Measurements from ENCODE around the gene LPP. TPM values are rescaled to one million over a fixed set of nuclear protein-coding genes. Genes with fewer than 3 reads are reported as not detected.
A peak's percentile ranks its signal among the peaks of the same experiment; 100 is the strongest.

The LPP gene
- polyA plus RNA-seq, 3 donors = 14.1 to 23.2 (median 15.3) TPM

- DNase-seq = peak in 1 of 3 donors; percentile 13
- no peaks in the 10 kb centered on the region for H4K20me1 ChIP-seq (ENCODE audit: insufficient read depth, low read length)
- no peaks in the 10 kb centered on the region for H3K36me3 ChIP-seq (replicated peaks in 1 of 2; ENCODE audit: control insufficient read depth in 1 of 2, insufficient read depth in 2 of 2, low read length in 2 of 2)
- TF ChIP-seq, protein P1, sequence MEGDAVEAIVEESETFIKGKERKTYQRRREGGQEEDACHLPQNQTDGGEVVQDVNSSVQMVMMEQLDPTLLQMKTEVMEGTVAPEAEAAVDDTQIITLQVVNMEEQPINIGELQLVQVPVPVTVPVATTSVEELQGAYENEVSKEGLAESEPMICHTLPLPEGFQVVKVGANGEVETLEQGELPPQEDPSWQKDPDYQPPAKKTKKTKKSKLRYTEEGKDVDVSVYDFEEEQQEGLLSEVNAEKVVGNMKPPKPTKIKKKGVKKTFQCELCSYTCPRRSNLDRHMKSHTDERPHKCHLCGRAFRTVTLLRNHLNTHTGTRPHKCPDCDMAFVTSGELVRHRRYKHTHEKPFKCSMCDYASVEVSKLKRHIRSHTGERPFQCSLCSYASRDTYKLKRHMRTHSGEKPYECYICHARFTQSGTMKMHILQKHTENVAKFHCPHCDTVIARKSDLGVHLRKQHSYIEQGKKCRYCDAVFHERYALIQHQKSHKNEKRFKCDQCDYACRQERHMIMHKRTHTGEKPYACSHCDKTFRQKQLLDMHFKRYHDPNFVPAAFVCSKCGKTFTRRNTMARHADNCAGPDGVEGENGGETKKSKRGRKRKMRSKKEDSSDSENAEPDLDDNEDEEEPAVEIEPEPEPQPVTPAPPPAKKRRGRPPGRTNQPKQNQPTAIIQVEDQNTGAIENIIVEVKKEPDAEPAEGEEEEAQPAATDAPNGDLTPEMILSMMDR (IDR thresholded peaks at IDR 0.05) = no peak
- H2AFZ ChIP-seq (ENCODE audit: insufficient read depth, low read depth, low read length, poor library complexity, severe bottlenecking) = no peak overlapping the region
- no peak overlapping the region for H3K4me3 ChIP-seq (replicated peaks in 1 of 3; ENCODE audit: low read depth in 2 of 3, low read length in 3 of 3)
- H3K27me3 ChIP-seq (ENCODE audit: control insufficient read depth in 2 of 2, insufficient read depth in 2 of 2, low read length in 2 of 2) = no peaks in the 10 kb centered on the region
- no CpG with 5 or more reads among the region's 1 CpG for WGBS (ENCODE audit: insufficient coverage)
- H3K4me1 Mint-ChIP-seq = peaks cover 59% of the 10 kb centered on the region
- no peaks in the 10 kb centered on the region for H3K79me2 ChIP-seq (ENCODE audit: insufficient read depth, low read length)
- H3K9ac ChIP-seq (ENCODE audit: insufficient read depth, low read length, poor library complexity, severe bottlenecking) = no peak overlapping the region
- peaks cover 0 to 3% (median 0%) of the 10 kb centered on the region in 3 donors for H3K27me3 Mint-ChIP-seq (ENCODE audit: low read depth in 3 of 3)
- intact Hi-C loops (cut with micrococcal nuclease) = loop anchor here (10.0 kb wide), 1 partner anchor 1092 kb away; no protein-coding TSS in a partner anchor
- peaks cover 42 to 52% of the 10 kb centered on the region in 2 donors for H3K4me1 ChIP-seq (ENCODE audit: control insufficient read depth in 1 of 2, insufficient read depth in 2 of 2, low read length in 2 of 2)
- no peaks in the 10 kb centered on the region for H3K9me3 ChIP-seq (replicated peaks in 1 of 2; ENCODE audit: control insufficient read depth in 1 of 2, insufficient read depth in 1 of 2, low read length in 2 of 2)
- no peak overlapping the region for H3K4me3 Mint-ChIP-seq
- H3K36me3 Mint-ChIP-seq = peaks cover 0 to under 1% of the 10 kb centered on the region in 2 donors
- H3K4me2 ChIP-seq (replicated peaks; ENCODE audit: extremely low read depth, low read length, poor library complexity, severe bottlenecking) = no peak overlapping the region
- peaks cover 0 to 1% (median 0%) of the 10 kb centered on the region in 7 donors for H3K9me3 Mint-ChIP-seq
- H3K27ac ChIP-seq (ENCODE audit: low read depth in 1 of 2, low read length in 2 of 2) = no peak overlapping the region
- H3K27ac Mint-ChIP-seq = peak overlapping the region in 1 of 7 donors; percentile 56
These were observed 673.1 kb downstream of the LPP start for GRCh38 chr3:188827103-188827502.

DNA sequence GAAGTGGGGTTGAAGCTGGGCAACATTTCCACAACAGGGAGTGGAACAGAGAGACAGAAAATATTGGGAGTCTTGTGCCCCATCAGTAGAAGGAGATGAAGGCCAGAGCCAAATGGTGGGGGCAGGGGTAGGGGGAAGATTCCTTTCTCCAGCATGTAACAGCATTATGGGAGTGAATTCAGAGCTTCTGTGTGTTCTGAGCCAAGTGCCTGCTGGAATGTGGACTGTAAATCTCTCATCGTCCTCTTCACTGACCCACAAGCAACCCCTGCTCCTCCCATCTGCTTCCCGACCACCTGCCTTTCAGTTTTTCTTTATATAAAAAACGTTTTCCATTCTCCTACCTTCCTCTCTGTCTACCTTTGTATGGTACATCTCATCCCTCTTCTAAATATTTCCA lies 673.6 kb downstream of the LPP start:
- no peak for DNase-seq
- peaks cover 54% of the 10 kb centered on the region for H3K4me1 Mint-ChIP-seq
- peak overlapping the region in 2 of 7 donors; percentile 44 to 56 for H3K27ac Mint-ChIP-seq
- H3K36me3 Mint-ChIP-seq = peaks cover 0 to 2% of the 10 kb centered on the region in 2 donors
- Histone ChIP-seq H3K36me3 (replicated peaks in 1 of 2; ENCODE audit: control insufficient read depth in 1 of 2, insufficient read depth in 2 of 2, low read length in 2 of 2) (no peaks in the 10 kb centered on the region), H3K9ac (ENCODE audit: insufficient read depth, low read length, poor library complexity, severe bottlenecking) (no peak overlapping the region), H3K27ac (ENCODE audit: low read depth in 1 of 2, low read length in 2 of 2) (no peak overlapping the region), H3K9me3 (replicated peaks in 1 of 2; ENCODE audit: control insufficient read depth in 1 of 2, insufficient read depth in 1 of 2, low read length in 2 of 2) (no peaks in the 10 kb centered on the region), H2AFZ (ENCODE audit: insufficient read depth, low read depth, low read length, poor library complexity, severe bottlenecking) (no peak overlapping the region), H3K4me3 (replicated peaks in 1 of 3; ENCODE audit: low read depth in 2 of 3, low read length in 3 of 3) (no peak overlapping the region), H3K27me3 (ENCODE audit: control insufficient read depth in 2 of 2, insufficient read depth in 2 of 2, low read length in 2 of 2) (no peaks in the 10 kb centered on the region), H3K4me2 (replicated peaks; ENCODE audit: extremely low read depth, low read length, poor library complexity, severe bottlenecking) (no peak overlapping the region), H4K20me1 (ENCODE audit: insufficient read depth, low read length) (no peaks in the 10 kb centered on the region), H3K4me1 (ENCODE audit: control insufficient read depth in 1 of 2, insufficient read depth in 2 of 2, low read length in 2 of 2) (peaks cover 37 to 48% of the 10 kb centered on the region in 2 donors), H3K79me2 (ENCODE audit: insufficient read depth, low read length) (no peaks in the 10 kb centered on the region)
- 100% methylated on average over 3 of the region's 3 CpGs for WGBS (ENCODE audit: insufficient coverage)
- peaks cover 0 to 1% (median 0%) of the 10 kb centered on the region in 7 donors for H3K9me3 Mint-ChIP-seq
- intact Hi-C loops (cut with micrococcal nuclease) = loop anchor here (10.0 kb wide), 1 partner anchor 1093 kb away; no protein-coding TSS in a partner anchor
- H3K27me3 Mint-ChIP-seq (ENCODE audit: low read depth in 3 of 3) = peaks cover 0 to 3% (median 0%) of the 10 kb centered on the region in 3 donors
- TF ChIP-seq, protein P1 (IDR thresholded peaks at IDR 0.05) = no peak
- no peak overlapping the region for H3K4me3 Mint-ChIP-seq

Data from CD14-positive monocyte (primary cell).